Measurements from ENCODE around the gene RBM14.

DNA sequence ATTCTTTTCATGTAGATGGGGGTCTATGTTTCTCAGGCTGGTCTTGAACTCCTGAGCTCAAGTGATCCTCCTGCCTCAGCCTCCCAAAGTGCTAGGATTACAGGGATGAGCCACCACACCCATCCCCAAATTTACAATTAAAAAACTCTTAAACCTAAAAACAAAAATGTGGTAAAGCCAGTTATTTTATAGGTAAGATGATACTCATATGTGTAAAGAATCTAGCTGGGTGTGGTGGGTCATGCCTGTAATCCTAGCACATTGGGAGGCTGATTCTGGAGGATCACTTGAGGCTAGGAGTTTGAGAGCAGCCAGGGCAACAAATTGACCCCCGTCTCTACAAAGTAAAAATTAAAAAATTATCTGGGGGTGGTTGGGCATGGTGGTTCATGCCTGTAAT is 4.0 kb upstream of the RBM14 start:
- TF ChIP-seq BRCA1 (IDR thresholded peaks at IDR 0.05) (no peak), BRCA1 (CRISPR knock-in tag; IDR thresholded peaks at IDR 0.05) (no peak), CREB1 (IDR thresholded peaks at IDR 0.05) (no peak), CREB1 (CRISPR knock-in tag; IDR thresholded peaks at IDR 0.05) (no peak), SOX6 (IDR thresholded peaks at IDR 0.05) (no peak), CEBPB (tag; IDR thresholded peaks at IDR 0.05) (no peak), DACH1 (IDR thresholded peaks at IDR 0.05; ENCODE audit: partially characterized antibody) (no peak), SMARCB1 (IDR thresholded peaks at IDR 0.05; ENCODE audit: insufficient read length, low read depth) (no peak), ZNF224 (CRISPR knock-in tag; IDR thresholded peaks at IDR 0.05) (no peak), ZNF311 (CRISPR knock-in tag; IDR thresholded peaks at IDR 0.05) (no peak), ELF1 (tag; IDR thresholded peaks at IDR 0.05) (no peak), SP1 (CRISPR knock-in tag; IDR thresholded peaks at IDR 0.05) (no peak), HDAC2 (IDR thresholded peaks at IDR 0.05) (no peak)
- TF ChIP-seq, protein P1, sequence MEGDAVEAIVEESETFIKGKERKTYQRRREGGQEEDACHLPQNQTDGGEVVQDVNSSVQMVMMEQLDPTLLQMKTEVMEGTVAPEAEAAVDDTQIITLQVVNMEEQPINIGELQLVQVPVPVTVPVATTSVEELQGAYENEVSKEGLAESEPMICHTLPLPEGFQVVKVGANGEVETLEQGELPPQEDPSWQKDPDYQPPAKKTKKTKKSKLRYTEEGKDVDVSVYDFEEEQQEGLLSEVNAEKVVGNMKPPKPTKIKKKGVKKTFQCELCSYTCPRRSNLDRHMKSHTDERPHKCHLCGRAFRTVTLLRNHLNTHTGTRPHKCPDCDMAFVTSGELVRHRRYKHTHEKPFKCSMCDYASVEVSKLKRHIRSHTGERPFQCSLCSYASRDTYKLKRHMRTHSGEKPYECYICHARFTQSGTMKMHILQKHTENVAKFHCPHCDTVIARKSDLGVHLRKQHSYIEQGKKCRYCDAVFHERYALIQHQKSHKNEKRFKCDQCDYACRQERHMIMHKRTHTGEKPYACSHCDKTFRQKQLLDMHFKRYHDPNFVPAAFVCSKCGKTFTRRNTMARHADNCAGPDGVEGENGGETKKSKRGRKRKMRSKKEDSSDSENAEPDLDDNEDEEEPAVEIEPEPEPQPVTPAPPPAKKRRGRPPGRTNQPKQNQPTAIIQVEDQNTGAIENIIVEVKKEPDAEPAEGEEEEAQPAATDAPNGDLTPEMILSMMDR (IDR thresholded peaks at IDR 0.05 in 2 of 3, conservative IDR thresholded peaks at IDR 0.05 in 1 of 3; ENCODE audit: insufficient read depth in 2 of 3, low read depth in 1 of 3, low read length in 3 of 3) = no peak
- TF ChIP-seq, protein P2, sequence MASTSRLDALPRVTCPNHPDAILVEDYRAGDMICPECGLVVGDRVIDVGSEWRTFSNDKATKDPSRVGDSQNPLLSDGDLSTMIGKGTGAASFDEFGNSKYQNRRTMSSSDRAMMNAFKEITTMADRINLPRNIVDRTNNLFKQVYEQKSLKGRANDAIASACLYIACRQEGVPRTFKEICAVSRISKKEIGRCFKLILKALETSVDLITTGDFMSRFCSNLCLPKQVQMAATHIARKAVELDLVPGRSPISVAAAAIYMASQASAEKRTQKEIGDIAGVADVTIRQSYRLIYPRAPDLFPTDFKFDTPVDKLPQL (IDR thresholded peaks at IDR 0.05; ENCODE audit: extremely low read depth, insufficient read length) = no peak

Measured in K562 (cell line).